Hepatocyte (in vitro differentiated cells): ENCODE results near the gene MYO3B.

Source experiments
- EZH2phosphoT487 ChIP-seq: fragments of 200-600 bp; sonication (generic); IDR thresholded peaks from one replicate; pipeline ENCODE4 v1.6.1; 2018; ENCODE audit warnings: antibody characterized with exemption, mild to moderate bottlenecking, low read depth, moderate library complexity; ENCODE audit not compliant: unreplicated experiment, severe bottlenecking
- TF ChIP-seq, protein P1 (sequence below): fragments of 200-600 bp; sonication (generic); IDR thresholded peaks from 2 replicates; pipeline ENCODE4 v1.5.1; 2016; ENCODE audit warnings: antibody characterized with exemption, mild to moderate bottlenecking; ENCODE audit not compliant: poor library complexity

DNA sequence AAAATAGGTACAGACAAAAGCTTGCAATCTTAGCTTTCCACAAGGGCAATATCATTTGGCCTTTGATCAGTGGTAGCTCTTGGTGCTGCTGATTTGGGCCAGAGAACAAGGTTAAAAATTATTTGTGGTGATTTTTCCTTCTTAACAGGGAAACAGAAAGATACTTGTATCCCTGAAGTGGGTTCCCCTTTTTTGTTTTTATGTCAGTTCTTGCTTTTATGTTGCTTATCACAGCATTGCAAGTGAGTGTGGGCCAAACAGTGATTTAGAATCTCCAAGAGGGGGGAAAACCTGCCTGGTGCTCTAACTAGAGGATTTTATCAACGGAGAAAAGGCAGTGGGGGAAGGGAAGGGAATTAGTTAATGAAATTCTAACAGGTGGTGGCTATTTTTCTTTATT, 339.6 kb downstream of the MYO3B start:
- TF ChIP-seq, protein P1, sequence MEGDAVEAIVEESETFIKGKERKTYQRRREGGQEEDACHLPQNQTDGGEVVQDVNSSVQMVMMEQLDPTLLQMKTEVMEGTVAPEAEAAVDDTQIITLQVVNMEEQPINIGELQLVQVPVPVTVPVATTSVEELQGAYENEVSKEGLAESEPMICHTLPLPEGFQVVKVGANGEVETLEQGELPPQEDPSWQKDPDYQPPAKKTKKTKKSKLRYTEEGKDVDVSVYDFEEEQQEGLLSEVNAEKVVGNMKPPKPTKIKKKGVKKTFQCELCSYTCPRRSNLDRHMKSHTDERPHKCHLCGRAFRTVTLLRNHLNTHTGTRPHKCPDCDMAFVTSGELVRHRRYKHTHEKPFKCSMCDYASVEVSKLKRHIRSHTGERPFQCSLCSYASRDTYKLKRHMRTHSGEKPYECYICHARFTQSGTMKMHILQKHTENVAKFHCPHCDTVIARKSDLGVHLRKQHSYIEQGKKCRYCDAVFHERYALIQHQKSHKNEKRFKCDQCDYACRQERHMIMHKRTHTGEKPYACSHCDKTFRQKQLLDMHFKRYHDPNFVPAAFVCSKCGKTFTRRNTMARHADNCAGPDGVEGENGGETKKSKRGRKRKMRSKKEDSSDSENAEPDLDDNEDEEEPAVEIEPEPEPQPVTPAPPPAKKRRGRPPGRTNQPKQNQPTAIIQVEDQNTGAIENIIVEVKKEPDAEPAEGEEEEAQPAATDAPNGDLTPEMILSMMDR, result no peak
- no peak for TF ChIP-seq EZH2phosphoT487
